ENCODE data around the gene WDFY2. TPM values are rescaled to one million over a fixed set of nuclear protein-coding genes. Genes with fewer than 3 reads are reported as not detected.

Gene WDFY2
- total RNA-seq, 1 donor from 2014 or later = 3.9 TPM

GRCh38 chr13:51594432-51594831 is 10.2 kb downstream of the WDFY2 start:
- Mint-ChIP-seq H3K27me3 (ENCODE audit: low read depth) (no peaks in the 10 kb centered on the region), H3K36me3 (ENCODE audit: low read depth) (no peaks in the 10 kb centered on the region), H3K9me3 (ENCODE audit: low read depth) (no peaks in the 10 kb centered on the region), H3K4me3 (ENCODE audit: unreplicated experiment) (no peak overlapping the region), H3K27ac (ENCODE audit: unreplicated experiment) (no peak overlapping the region), H3K4me1 (ENCODE audit: low read depth) (peaks cover 28% of the 10 kb centered on the region)
- no peak for DNase-seq (ENCODE audit: low spot score)
- no peak for TF ChIP-seq CTCF (IDR thresholded peaks at IDR 0.05)

DNA sequence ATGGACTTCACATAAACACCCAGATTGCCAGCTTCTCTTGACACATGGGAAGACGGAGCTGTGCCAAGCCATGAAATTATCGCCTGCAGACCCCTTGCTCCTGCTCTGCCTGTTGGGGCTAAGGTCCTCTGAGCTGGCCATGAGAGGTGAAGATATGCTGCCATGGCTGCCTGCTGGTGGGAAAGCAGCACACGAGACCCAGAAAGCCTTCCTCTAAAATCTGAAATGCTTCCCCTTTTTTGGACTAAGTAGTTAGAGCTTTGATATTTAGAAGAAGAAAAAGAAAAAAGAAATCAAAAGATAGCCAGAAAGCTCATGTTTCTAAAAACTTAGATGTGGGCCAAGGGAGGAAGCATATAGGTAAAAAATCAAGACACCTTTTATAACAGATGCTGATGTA is 11.2 kb downstream of the WDFY2 start:
- no peak for DNase-seq (ENCODE audit: low spot score)
- H3K36me3 Mint-ChIP-seq (ENCODE audit: low read depth) = no peaks in the 10 kb centered on the region
- H3K27ac Mint-ChIP-seq (ENCODE audit: unreplicated experiment) = no peak overlapping the region
- no peak for TF ChIP-seq CTCF (IDR thresholded peaks at IDR 0.05)
- H3K4me1 Mint-ChIP-seq (ENCODE audit: low read depth) = peaks cover 18% of the 10 kb centered on the region
- H3K4me3 Mint-ChIP-seq (ENCODE audit: unreplicated experiment) = no peak overlapping the region
- H3K27me3 Mint-ChIP-seq (ENCODE audit: low read depth) = no peaks in the 10 kb centered on the region
- no peaks in the 10 kb centered on the region for H3K9me3 Mint-ChIP-seq (ENCODE audit: low read depth)

- no peak for DNase-seq (ENCODE audit: low spot score)
- Mint-ChIP-seq H3K4me3 (ENCODE audit: unreplicated experiment) (no peak overlapping the region), H3K27ac (ENCODE audit: unreplicated experiment) (no peak overlapping the region), H3K4me1 (ENCODE audit: low read depth) (peaks cover 7% of the 10 kb centered on the region), H3K36me3 (ENCODE audit: low read depth) (no peaks in the 10 kb centered on the region), H3K9me3 (ENCODE audit: low read depth) (no peaks in the 10 kb centered on the region), H3K27me3 (ENCODE audit: low read depth) (no peaks in the 10 kb centered on the region)
- TF ChIP-seq CTCF (IDR thresholded peaks at IDR 0.05) = no peak
Observed at GRCh38 chr13:51596541-51596940, 12.3 kb downstream of the WDFY2 start.

DNA sequence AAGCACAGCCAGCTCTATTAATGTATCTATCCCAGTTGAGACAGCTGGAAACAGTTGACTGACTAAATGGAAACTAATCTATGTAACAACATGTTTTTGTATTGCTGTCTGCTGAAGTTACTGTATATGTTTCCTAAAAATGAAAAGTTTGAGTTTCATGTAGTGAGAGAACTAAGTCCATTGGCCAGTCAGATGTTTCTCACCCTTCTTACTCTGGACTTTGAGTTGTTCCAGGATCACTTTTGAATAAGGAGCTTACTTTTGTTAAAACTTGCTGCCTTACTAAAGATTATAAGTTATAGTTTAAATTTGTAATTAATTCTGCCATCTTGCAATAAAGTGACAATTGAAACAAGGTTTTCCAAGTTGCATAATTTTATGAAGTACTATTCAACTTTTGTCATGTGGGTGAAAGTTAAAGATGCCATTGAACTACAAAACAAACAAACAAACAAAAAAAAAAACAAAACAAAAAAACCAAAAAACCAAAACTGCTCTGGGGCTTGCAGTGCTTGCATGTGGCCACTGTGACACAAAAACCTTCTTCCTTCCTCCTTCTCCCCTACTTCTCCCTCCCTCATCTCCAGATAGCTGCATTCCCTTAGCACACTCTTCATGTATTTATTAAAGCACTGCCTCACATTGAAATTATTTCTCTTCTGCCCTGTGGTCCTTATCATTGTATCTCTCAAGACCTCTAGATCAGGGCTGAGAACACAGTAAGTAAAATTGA is 15.3 kb downstream of the WDFY2 start:
- Mint-ChIP-seq H3K9me3 (ENCODE audit: low read depth) (no peaks in the 10 kb centered on the region), H3K27me3 (ENCODE audit: low read depth) (no peaks in the 10 kb centered on the region), H3K4me1 (ENCODE audit: low read depth) (peaks cover 4% of the 10 kb centered on the region), H3K27ac (ENCODE audit: unreplicated experiment) (no peak overlapping the region), H3K36me3 (ENCODE audit: low read depth) (no peaks in the 10 kb centered on the region), H3K4me3 (ENCODE audit: unreplicated experiment) (no peak overlapping the region)
- DNase-seq (ENCODE audit: low spot score) = no peak
- peak; percentile 7 for TF ChIP-seq CTCF (IDR thresholded peaks at IDR 0.05)

- no peaks in the 10 kb centered on the region for H3K27me3 Mint-ChIP-seq (ENCODE audit: low read depth)
- no peak overlapping the region for H3K27ac Mint-ChIP-seq (ENCODE audit: unreplicated experiment)
- H3K36me3 Mint-ChIP-seq (ENCODE audit: low read depth) = no peaks in the 10 kb centered on the region
- H3K4me3 Mint-ChIP-seq (ENCODE audit: unreplicated experiment) = no peak overlapping the region
- H3K9me3 Mint-ChIP-seq (ENCODE audit: low read depth) = no peaks in the 10 kb centered on the region
- no peak for DNase-seq (ENCODE audit: low spot score)
- no peak for TF ChIP-seq CTCF (IDR thresholded peaks at IDR 0.05)
- H3K4me1 Mint-ChIP-seq (ENCODE audit: low read depth) = peaks cover 4% of the 10 kb centered on the region
Observed at GRCh38 chr13:51600703-51601102, 16.4 kb downstream of the WDFY2 start.

All from chondrocyte (in vitro differentiated cells).